Esophagus squamous epithelium (tissue), 5 donors: ENCODE measurements around the gene MVB12B. TPM values are rescaled to one million over a fixed set of nuclear protein-coding genes. Genes with fewer than 3 reads are reported as not detected.
A peak's percentile ranks its signal among the peaks of the same experiment; 100 is the strongest.

ENCODE experiments used
- DNase-seq: peaks from one replicate; lab custom pipeline; 2025; lab: John Stamatoyannopoulos, UW
- H3K27ac ChIP-seq, 4 donors: fragments of 200-600 bp; sonication (generic); one replicate each; pipeline ENCODE4 v1.5.1; 2016 to 2019; ENCODE audit warnings: mild to moderate bottlenecking in 1 of 4
- H3K27me3 ChIP-seq, 4 donors: fragments of 200-600 bp; sonication (generic); 1 replicate in 3 of 4; 2 replicates in 1 of 4; pipeline versions ENCODE4 v1.5.1 to v1.6.0; 2017 to 2021; ENCODE audit warnings: antibody characterized with exemption in 1 of 4
- H3K36me3 ChIP-seq, 3 donors: fragments of 200-600 bp; sonication (generic); one replicate each; pipeline ENCODE4 v1.5.1; 2016 to 2019
- H3K4me1 ChIP-seq, 3 donors: fragments of 200-600 bp; sonication (generic); one replicate each; pipeline ENCODE4 v1.5.1; 2017 to 2019
- H3K4me3 ChIP-seq, 4 donors: fragments of 200-600 bp; sonication (generic); 1 replicate in 3 of 4; 2 replicates in 1 of 4; pipeline ENCODE4 v1.5.1; 2016 to 2019; ENCODE audit warnings: mild to moderate bottlenecking in 2 of 4, moderate library complexity in 1 of 4
- H3K9me3 ChIP-seq, 3 donors: fragments of 200-600 bp; sonication (generic); one replicate each; pipeline ENCODE4 v1.5.1; 2016 to 2019
- CTCF ChIP-seq, 6 experiments: fragments of 450-650 bp in 4 of 6; fragments of 200-600 bp in 2 of 6; sonication (generic) in 2 of 6; IDR thresholded peaks; one replicate each; pipeline ENCODE4 v1.5.1; 2016 to 2019; ENCODE audit warnings: antibody characterized with exemption in 6 of 6, mild to moderate bottlenecking in 4 of 6, moderate library complexity in 4 of 6
- POLR2A ChIP-seq, 4 donors: fragments of 450-650 bp; IDR thresholded peaks; one replicate each; pipeline ENCODE4 v1.6.1; 2017; ENCODE audit warnings: antibody characterized with exemption in 4 of 4, mild to moderate bottlenecking in 4 of 4, moderate library complexity in 3 of 4
- WGBS, 2 donors: methylation state at CpG; one replicate each; pipeline ENCODE4 v1.1.5; 2018; 5-methylcytosine and 5-hydroxymethylcytosine counted together
- intact Hi-C: fragments of 100-400 bp; cut with DNase I; formaldehyde crosslinking; loops from one replicate; pipeline ENCODE4 v1.15.0; 2022
- total RNA-seq, 4 donors: library from RNA; depleted of rRNA; stranded (reverse); fragments of >200 nt; gene quantifications; one replicate each; pipeline ENCODE4 v1.1.0, GENCODE V29; 2016
- donor health status: DM: yes; HTN: yes; CAD: no.

MVB12B gene
- total RNA-seq, 4 donors from 2014 or later: 3.2 to 13.2 (median 5.3) TPM

- no peak for TF ChIP-seq CTCF (IDR thresholded peaks at IDR 0.05)
- no peak for TF ChIP-seq POLR2A (IDR thresholded peaks at IDR 0.05)
- Histone ChIP-seq H3K4me3 (no peak overlapping the region), H3K27me3 (no peaks in the 10 kb centered on the region), H3K27ac (peak overlapping the region in 2 of 4 donors; percentile 4 to 11), H3K36me3 (peaks cover 0 to 45% (median 0%) of the 10 kb centered on the region in 3 donors), H3K9me3 (no peaks in the 10 kb centered on the region), H3K4me1 (peaks cover 26 to 79% (median 35%) of the 10 kb centered on the region in 3 donors)
- no peak for DNase-seq
- intact Hi-C loops: loop anchor here (5.0 to 10.0 kb wide), 2 partner anchors 78 to 99 kb away; no protein-coding TSS in a partner anchor
- WGBS, 2 donors: 23 to 37% methylated on average over 7 of the region's 7 CpGs
These were observed 69.0 kb downstream of the MVB12B start for GRCh38 chr9:126395439-126396212.

GRCh38 chr9:126397056-126397455, 70.4 kb downstream of the MVB12B start:
- DNase-seq: no peak
- Histone ChIP-seq H3K4me3 (no peak overlapping the region), H3K27ac (peak overlapping the region in 1 of 4 donors; percentile 8), H3K27me3 (no peaks in the 10 kb centered on the region), H3K4me1 (peaks cover 22 to 67% (median 33%) of the 10 kb centered on the region in 3 donors), H3K36me3 (peaks cover 0 to 52% (median 0%) of the 10 kb centered on the region in 3 donors), H3K9me3 (no peaks in the 10 kb centered on the region)
- 80 to 86% methylated on average over 5 of the region's 5 CpGs for WGBS, 2 donors
- intact Hi-C loops: loop anchor here (5.0 to 10.0 kb wide), 2 partner anchors 80 to 98 kb away; no protein-coding TSS in a partner anchor
- no peak for TF ChIP-seq POLR2A (IDR thresholded peaks at IDR 0.05)
- TF ChIP-seq CTCF (IDR thresholded peaks at IDR 0.05): peak in 2 of 6 experiments; percentile 21 to 26

- Histone ChIP-seq H3K4me3 (no peak overlapping the region), H3K27ac (peak overlapping the region in 1 of 4 donors; percentile 35), H3K4me1 (peaks cover 14 to 52% (median 20%) of the 10 kb centered on the region in 3 donors), H3K9me3 (no peaks in the 10 kb centered on the region), H3K27me3 (no peaks in the 10 kb centered on the region), H3K36me3 (peaks cover 0 to 61% (median 0%) of the 10 kb centered on the region in 3 donors)
- TF ChIP-seq CTCF (IDR thresholded peaks at IDR 0.05) (peak; percentile 89 to 97 (median 96)), POLR2A (IDR thresholded peaks at IDR 0.05) (no peak)
- WGBS, 2 donors: 20 to 42% methylated on average over 10 to 17 of the region's 25 CpGs
- no peak for DNase-seq
- intact Hi-C loops: loop anchor here (5.0 to 10.0 kb wide), 2 partner anchors 81 to 96 kb away; no protein-coding TSS in a partner anchor
These were observed 71.9 kb downstream of the MVB12B start for GRCh38 chr9:126398403-126399058.

GRCh38 chr9:126399251-126399650, 72.6 kb downstream of the MVB12B start:
- Histone ChIP-seq H3K36me3 (peaks cover 0 to 62% (median 0%) of the 10 kb centered on the region in 3 donors), H3K27ac (no peak overlapping the region), H3K4me1 (peaks cover 9 to 45% (median 15%) of the 10 kb centered on the region in 3 donors), H3K4me3 (no peak overlapping the region), H3K9me3 (no peaks in the 10 kb centered on the region), H3K27me3 (no peaks in the 10 kb centered on the region)
- DNase-seq: no peak
- 79% methylated on average over 3 of the region's 8 CpGs; no CpG with 5 or more reads in 1 of the 2 donors for WGBS, 2 donors
- no peak for TF ChIP-seq POLR2A (IDR thresholded peaks at IDR 0.05)
- no peak for TF ChIP-seq CTCF (IDR thresholded peaks at IDR 0.05)
- intact Hi-C loops: loop anchor here (5.0 to 10.0 kb wide), 2 partner anchors 82 to 96 kb away; no protein-coding TSS in a partner anchor
